Suppressor macrophage treated with lipopolysaccharide for 4 hours (primary cell): ENCODE data around the gene EIF3C.
"Not testable (repeated sequence)": the region's sequence is repeated elsewhere in the genome, so short reads cannot be mapped to it uniquely, and the experiment has no call there.

Experiments
- DNase-seq: peaks from one replicate; pipeline ENCODE4 v3.0.0-alpha.2; 2020

EIF3C gene, protein sequence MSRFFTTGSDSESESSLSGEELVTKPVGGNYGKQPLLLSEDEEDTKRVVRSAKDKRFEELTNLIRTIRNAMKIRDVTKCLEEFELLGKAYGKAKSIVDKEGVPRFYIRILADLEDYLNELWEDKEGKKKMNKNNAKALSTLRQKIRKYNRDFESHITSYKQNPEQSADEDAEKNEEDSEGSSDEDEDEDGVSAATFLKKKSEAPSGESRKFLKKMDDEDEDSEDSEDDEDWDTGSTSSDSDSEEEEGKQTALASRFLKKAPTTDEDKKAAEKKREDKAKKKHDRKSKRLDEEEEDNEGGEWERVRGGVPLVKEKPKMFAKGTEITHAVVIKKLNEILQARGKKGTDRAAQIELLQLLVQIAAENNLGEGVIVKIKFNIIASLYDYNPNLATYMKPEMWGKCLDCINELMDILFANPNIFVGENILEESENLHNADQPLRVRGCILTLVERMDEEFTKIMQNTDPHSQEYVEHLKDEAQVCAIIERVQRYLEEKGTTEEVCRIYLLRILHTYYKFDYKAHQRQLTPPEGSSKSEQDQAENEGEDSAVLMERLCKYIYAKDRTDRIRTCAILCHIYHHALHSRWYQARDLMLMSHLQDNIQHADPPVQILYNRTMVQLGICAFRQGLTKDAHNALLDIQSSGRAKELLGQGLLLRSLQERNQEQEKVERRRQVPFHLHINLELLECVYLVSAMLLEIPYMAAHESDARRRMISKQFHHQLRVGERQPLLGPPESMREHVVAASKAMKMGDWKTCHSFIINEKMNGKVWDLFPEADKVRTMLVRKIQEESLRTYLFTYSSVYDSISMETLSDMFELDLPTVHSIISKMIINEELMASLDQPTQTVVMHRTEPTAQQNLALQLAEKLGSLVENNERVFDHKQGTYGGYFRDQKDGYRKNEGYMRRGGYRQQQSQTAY

DNA sequence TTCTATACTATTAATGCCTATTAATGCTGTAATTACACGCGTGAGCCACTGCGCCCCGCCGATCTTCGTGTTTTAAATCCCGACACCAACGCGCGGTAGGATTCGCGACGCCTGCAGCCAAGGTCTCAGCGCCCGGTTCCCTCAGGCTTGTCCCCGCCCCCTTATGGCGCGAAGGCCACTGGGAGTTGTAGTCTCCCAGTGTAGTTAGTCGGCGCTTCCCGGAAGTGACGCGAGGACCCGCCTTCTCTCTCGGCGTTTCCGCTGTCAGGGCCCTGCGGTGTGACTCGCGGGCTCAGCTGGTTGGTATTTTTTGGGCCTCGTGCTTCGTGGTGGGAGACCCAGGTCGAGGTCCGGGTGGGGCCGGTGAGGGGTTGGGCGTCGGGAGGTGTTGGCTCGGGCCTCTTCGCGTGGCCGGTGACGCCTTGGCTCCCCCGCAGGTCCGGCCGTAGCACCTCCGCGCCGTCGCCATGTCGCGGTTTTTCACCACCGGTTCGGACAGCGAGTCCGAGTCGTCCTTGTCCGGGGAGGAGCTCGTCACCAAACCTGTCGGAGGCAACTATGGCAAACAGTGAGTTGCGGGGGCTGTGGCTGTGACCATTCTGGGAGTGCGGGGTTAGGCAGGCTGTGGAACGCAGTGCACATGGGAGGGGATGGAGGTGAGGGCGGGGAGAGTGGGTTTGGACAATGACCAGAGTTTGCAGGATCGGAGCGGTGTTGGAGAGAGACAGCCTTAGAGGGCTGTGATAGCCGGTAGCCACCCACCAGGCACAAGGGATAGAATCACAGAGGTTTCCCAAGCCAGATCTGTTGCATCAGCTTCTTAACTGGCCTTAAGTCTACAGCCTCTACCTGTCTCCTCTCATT is at the start of gene EIF3C:
TSS of gene EIF3C (plus strand) at position 245 of the 864 bp plus-strand sequence. CDS start at position 468, 223 bp downstream.
- not testable (repeated sequence) for DNase-seq

DNA sequence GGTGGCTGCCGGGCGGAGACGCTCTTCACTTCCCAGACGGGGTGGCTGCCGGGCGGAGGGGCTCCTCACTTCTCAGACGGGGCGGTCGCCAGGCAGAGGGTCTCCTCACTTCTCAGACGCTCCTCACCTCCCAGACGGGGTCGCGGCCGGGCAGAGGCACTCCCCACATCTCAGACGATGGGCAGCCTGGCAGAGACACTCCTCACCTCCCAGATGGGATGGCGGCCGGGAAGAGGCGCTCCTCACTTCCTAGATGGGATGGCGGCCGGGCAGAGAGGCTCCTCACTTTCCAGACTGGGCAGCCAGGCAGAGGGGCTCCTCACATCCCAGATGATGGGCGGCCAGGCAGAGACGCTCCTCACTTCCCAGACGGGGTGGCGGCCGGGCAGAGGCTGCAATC is 45.0 kb upstream of the EIF3C start:
- not testable (repeated sequence) for DNase-seq

DNA sequence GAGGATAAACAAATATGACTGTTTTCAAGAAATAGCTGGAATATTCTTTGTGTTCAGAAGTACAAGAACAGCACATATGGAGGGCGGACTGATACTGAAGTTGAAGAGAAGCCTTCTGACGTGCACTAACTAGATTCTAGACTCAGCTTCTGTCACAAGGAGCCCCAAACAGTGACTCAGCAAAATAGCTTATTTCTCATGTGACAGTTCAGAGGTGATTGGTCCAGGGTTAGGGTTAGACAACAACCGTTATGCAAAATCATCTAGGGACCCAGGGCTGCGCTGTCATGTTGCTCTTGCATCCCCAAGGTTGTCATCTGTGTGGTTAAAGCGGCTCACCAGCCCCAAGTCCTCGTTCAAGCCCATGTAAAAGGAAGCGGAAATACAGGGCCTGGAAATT is 43.8 kb upstream of the EIF3C start:
- not testable (repeated sequence) for DNase-seq

DNA sequence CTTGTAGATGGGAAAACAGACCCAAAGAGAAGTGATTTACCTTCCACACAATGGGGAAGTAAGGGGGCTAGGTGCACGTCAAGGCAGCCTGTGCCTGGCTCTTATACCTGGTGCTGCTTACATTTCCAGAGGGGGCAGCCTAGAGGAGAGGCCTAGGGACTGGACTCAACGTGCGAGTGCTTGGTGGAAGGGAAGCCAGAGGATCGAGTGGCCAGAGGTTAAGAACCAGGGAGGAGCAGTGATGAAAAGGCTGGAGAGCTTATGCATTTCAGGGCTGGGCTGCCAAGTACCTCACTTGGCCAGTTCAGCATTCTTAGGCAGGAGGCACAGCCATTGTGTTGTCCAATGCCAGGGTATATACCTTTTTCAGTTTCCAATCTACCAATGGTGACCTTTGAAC is 43.1 kb upstream of the EIF3C start:
- not testable (repeated sequence) for DNase-seq

DNA sequence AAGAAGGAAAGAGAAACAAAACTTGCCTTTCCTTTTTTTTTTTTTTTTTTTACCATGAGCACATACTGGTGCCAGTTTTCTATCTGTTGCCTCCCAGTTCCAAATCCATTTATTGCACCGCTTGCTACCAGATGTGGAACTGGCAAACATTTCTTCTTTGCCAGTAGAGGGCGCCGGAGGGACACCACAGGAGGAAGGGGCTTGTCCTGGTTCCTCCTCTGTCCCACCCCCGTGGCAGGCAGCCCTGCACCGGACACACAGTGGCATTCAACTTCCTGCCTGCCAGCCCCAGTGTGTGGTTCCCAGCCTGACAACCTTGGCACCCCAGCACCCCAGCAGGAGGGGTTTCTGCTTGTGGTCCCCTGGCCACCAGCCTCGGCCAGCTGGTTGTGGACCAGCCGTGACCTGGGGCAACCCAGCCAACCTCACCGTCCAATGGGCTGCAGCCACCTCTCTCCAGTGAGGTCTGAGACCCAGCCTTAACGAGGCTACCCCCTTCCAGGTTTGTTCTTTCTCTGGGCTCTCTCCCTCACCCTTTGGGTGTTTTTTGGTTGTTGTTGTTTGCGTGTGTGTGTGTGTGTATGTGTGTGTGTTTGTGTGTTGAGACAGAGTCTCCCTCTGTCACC is 22.8 kb upstream of the EIF3C start:
- DNase-seq: not testable (repeated sequence)

DNA sequence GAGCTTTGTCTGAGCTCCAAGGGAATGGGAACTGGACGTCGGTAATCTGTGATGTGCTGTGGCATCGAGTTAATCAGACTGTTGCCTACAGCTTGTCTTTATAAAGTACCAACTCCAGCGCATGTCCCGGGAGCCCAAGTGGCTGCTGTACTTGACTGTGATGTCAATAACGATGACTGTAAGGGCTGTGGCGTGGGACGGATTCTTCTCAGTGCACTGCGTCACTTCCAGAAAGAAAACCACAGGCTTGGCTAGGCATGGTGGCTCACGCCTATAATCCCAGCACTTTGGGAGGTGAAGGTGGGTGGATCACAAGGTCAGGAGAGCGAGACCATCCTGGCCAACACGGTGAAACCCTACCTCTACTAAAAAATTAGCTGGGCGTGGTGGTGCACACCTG is 21.8 kb upstream of the EIF3C start:
- DNase-seq: not testable (repeated sequence)

DNA sequence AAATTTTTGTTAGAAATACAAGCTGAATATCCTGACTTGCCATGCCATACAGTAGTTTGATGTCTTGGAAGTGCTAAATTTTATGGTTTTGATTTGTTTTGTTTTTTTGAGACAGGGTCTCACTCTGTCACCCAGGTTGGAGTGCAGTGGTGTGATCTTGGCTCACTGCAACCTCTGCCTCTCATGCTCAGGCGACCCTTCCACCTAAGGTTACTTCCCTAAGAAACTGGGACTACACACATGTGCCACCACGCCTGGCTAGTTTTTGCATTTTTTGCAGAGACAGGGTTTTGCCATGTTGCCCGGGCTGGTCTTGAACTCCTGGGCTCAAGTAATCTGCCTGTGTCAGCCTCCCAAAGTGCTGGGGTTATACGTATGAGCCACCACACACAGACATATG is 19.5 kb upstream of the EIF3C start:
- DNase-seq: not testable (repeated sequence)

DNA sequence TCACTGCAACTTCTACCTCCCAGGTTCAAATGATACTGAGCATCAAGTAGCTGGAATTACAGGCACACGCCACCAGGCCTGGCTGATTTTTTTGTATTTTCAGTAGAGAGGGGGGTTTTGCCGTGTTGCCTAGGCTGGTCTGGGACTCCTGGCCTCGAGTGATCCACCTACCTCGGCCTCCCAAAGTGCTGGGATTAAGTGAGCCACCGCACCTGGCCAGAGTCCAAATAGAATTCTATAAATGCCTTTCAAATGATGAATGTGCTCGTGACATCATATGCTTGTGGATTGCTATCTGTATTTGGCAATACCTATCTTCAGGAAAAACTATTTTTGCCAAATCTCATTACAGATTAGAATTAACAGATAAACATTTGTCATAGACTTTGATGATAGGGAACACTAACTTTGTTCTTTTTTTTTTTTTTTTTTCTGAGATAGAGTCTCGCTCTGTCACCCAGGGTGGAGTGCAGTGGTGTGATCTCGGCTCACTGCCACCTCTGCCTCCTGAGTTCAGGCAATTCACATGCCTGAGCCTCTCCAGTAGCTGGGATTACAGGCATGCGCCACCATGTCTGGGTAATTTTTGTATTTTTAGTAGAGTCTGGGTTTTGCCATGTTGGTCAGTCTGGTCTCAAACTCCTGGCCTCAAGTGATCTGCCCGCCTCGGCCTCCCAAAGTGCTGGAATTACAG is 17.9 kb upstream of the EIF3C start:
- not testable (repeated sequence) for DNase-seq

DNA sequence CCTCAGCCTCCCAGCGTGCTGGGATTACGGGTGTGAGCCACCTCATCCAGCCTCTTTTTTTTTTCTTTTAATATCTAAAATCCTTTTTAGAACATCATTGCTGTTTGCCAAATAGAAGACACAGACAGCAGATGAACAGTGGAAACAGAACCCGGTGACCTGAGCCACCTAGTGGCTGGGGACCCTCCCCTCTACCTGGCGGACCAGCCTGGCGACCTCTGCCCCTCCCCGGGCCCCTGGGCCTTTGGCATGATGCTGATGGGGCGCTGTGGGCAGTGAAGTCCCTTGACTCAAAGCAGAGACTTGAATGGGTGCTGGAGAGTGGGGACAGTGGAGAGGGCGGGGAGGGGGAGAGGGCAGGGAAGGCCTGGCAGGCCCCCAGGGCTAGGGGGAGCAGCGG is 11.5 kb upstream of the EIF3C start:
- DNase-seq: not testable (repeated sequence)

DNA sequence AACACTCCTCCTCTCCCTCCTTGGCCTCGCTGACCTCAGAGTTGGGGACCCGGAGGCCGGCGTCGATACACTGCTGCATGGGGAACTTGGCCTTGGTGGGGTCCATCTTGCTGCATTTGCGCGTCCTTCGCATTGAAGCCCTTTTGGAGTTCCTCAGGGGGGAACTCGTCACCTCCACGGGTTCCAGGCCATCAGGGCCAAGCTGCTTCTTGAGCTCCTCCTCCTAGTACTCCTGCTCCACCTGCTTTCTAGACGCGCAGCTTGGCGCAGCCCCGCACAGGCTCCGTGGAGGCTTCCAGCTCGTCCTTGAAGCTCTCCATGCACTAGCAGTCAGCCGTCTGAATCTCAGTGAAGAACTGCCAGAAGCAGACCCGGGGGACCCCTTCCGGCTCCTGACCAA is 10.9 kb upstream of the EIF3C start:
- DNase-seq: not testable (repeated sequence)

DNA sequence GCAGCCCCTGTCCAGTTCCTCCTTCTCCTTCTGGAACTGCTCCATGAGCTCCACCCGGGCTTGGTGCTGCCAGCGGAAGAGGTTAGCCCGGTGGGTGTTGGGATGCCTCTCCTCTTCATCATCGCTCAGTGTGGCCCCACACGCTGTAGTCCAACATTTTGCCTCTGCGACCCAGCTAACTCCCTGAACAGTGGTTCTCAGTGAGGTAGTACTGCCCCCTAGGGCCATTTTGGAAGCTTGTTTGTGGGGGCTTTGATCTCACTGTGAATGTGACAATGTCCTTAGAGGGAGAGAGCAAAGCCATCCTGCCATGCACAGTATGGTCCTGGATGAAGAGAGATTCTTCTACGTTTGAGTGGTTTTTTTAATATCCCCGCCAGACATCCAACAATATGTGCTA is 9.9 kb upstream of the EIF3C start:
- DNase-seq: not testable (repeated sequence)

DNA sequence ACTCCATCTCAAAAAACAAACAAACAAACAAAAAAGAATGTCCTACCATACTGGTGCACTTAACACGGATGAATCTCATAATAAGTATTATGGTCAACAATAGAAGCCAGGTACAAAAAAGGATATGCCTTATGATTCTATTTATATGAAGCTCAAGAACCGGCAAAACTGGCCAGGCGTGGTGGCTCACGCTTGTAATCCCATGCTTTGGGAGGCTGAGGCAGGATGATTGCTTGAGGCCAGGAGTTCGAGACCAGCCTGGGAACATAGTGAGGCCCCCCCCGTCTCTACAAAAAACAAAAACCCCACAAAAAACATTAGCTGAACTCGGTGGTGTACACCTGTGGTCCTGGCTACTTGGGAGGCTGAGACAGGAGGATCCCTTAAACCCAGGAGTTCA is 7.0 kb upstream of the EIF3C start:
- DNase-seq: not testable (repeated sequence)

DNA sequence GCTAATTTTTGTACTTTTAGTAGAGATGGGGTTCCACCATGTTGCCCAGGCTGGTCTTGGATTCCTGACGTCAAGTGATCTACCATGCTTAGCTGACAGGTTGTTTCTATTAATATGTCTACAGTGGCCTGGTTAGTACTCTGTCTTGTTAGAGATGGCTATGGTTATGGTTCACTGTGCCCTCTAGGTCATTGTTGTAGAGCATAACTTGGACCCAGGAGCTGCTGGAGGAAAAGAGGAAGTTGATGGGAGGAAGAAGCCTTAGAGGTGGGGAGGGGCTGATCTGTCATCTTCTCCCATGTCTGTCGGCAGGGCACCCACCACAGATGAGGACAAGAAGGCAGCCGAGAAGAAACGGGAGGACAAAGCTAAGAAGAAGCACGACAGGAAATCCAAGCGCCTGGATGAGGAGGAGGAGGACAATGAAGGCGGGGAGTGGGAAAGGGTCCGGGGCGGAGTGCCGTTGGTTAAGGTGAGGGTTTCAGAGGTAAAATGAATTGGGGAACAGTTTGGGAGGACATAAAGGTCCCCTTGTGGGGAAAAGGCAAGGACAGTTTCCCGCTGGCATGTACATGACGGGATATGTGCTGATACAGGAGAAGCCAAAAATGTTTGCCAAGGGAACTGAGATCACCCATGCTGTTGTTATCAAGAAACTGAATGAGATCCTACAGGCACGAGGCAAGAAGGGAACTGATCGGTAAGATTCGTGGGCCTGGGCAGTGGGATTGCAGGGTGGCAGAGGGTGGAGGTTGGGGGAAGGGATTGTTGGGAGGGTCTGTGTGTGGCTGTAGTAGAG is 11.8 kb downstream of the EIF3C start:
- DNase-seq: not testable (repeated sequence)

DNA sequence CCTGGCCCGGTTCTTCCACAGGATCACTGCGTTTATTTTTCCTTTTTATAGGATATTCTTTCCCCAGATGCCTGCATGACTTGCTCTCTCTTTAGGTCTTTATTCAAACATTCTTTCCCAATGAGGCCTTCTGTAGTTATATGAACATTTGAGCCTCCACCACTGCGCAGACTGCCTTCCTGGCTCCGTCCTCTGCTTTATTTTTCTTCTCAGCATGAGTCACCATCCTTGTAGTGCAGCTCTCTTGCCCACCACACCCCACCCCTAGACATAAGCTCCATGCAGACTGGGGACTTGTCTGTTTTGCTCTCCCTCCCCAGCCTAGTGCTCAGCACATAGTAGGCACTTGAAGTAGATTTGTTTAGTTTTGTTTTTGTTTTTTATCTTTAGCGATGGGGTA is 20.0 kb downstream of the EIF3C start:
- DNase-seq: not testable (repeated sequence)

DNA sequence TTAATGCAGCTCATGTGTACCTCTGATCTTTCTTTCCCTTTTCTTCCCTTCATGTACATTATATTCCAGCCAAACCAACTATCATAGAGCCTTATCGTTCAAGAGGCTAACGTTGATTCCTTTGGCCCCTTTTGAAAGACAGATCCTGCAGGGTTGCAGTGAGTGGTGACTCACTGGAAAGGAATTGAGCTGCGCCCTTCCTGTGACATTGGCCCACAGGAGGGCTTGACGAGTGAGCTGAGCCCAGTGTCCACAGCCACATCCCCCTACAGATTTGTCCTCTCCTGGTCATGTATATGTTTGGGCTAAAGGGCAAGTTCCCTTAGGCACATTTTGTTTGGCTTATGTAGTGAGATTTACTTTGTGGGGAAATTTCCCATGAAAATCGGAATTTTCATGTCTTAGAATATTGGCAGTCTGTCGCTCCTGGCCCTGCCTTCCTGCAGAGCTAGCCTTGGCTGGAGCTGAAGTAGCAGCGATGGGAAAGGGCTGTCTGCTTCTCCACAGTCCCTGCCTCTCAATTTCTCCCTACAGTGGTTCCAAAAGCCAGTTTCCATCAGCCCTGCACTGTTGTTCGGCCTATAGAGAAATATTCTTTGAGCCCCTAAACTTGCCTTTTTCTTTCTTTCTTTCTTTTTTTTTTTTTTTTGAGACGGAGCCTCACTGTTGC is 21.3 kb downstream of the EIF3C start:
- not testable (repeated sequence) for DNase-seq

DNA sequence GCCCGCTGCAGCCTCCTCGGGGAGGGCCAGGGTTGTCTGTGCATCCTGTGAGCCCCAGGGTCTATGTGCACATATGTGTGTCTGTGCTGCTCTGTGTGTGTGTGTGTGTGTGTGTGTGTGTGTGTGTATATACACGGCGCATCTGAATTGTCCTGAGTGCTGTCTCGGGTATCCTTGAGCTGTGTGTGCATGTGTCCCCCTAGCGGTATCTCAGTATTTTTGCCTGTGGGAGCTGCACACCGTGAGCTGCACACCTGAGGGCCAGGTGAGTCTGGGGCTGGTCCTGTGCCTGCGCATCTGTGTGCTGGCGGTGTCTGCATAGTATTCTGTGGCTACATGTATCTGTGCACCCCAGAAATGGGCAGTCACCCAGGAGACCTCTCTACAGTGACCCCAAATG is 28.5 kb downstream of the EIF3C start:
- not testable (repeated sequence) for DNase-seq

DNA sequence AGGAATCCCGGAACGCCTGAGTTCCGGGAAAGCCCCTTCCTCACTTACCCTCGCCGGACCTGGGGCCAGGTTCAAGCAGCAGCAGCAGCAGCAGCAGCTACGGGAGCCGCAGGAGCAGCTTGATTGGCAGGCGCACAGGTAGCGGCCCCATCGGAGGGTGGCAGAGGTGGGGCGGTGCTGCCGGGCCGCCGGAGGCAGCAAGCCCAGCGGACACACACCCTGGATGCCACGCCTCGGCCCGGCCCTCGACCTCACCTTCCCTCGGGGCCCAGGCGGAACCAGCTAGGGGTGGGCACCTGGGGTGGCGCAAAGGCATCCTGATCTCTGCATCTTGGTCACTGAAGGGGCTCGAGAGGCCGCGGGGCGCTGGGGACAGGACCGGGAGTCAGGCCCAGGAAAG is 29.4 kb downstream of the EIF3C start:
- not testable (repeated sequence) for DNase-seq

DNA sequence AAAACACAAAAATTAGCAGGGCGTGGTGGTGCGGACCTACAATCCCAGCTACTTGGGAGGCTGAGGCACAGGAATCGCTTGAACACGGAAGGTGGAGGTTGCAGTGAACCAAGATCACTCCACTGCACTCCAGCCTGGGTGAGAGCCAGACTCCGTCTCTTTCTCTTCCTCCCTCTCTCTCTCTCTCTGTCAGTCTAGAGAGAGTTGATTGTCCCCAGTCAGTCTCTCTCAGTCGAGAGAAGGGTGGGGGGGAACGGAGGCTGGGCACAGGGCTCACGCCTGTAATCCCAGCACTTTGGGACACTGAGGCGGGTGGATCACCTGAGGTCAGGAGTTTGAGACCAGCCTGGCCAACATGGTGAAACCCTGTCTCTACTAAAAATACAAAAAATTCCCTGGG is 30.0 kb downstream of the EIF3C start:
- not testable (repeated sequence) for DNase-seq

DNA sequence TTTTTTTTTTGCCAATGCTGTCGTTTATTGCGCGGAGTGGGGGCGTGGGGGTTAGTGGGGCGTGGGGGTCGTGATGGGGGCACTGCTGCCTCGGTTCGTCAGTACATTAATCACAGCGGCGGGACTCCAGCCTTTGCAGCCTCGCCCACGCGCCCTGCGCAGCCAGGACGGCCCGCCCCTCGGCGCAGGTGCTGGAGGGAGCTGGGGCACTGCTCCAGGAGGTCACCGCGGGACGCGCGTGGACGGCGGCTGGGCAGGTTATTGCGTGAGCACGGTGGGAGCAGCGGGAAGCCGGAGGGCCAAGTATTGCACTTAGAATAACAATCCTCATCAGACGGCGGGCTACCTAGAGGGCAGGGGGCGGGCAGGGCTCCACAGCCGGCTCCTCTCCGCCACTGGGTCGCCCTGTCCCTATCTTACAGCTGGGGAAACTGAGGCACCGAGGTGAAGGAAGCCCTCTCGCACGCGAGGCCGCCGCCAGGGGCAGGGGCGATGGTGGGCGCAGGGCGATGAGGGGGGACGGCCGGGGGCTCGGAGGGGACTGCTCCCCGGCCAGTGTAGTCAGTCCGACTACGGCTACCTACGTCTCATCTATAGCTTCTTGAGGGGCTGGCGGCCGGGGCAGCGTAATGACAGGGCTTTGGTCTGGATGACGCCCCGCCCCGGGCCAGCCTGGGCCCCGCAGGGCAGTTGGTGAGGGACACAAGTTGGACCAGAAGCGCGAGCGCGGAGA is 35.5 kb downstream of the EIF3C start:
- DNase-seq: not testable (repeated sequence)
